ENCODE data around the gene HTR3D.
A peak's percentile ranks its signal among the peaks of the same experiment; 100 is the strongest.

Gene HTR3D

DNA sequence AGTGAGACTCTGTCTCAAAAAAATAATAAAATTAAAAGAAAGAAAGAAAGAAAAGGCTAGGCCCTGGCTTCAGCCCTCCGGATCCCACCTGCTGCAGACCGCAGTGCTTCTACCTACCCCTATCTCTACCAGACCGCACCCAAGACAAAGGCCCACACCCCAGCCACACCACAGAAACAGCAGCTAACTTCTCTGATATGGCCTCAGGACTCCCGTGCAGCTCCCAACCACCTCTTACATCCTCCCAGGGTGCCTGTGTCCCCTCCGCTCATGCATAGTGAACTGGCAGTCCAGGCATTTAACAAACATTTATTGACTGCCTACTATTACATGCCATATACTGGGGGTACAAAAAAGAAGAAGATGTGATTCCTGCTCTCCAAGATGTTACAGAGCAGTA, 14.5 kb downstream of the HTR3D start (continued):
- TF ChIP-seq ZNF19 (tag by site-specific recombination; IDR thresholded peaks at IDR 0.05; ENCODE audit: low read depth), result no peak
- TF ChIP-seq PRDM10 (tag by site-specific recombination; IDR thresholded peaks at IDR 0.05), result no peak
- no peak for TF ChIP-seq ZNF747 (tag by site-specific recombination; IDR thresholded peaks at IDR 0.05)
- TF ChIP-seq ZNF530 (tag by site-specific recombination; IDR thresholded peaks at IDR 0.05; ENCODE audit: low read depth), result no peak
- no peak for TF ChIP-seq SP7 (tag by site-specific recombination; IDR thresholded peaks at IDR 0.05)
- no peak for TF ChIP-seq ZNF239 (tag by site-specific recombination; IDR thresholded peaks at IDR 0.05)
- TF ChIP-seq KLF9 (tag by site-specific recombination; IDR thresholded peaks at IDR 0.05; ENCODE audit: low read depth), result no peak
- TF ChIP-seq ZNF18 (tag by site-specific recombination; IDR thresholded peaks at IDR 0.05), result no peak

DNA sequence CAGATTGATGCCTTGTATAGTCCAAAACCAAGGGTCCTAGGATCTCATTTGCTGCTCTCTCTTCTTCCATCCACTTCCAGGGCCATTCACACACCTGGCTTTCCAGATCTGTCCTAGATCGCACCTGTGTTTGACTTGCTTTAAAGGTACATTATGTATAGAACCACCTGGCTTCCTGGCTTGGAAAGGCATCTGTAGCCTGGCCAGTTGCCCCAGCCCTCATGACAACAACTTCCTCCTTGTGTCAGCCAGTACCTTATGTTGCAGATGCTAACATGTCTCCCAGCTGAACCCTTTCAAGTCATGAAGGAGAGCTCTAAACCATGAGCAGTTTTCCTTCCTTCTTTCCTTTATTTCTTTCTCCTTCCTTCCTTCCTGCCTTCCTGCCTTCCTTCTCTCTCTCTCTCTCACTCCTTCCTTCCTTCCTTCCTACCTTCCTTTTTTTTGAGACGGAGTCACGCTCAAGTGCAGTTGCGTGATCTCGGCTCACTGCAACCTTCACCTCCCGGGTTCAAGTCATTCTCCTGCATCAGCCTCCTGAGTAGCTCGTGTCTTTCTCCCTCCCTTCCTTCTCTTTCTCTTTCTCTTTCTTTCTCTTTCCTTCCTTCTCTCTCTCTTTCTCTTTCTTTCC, 18.8 kb downstream of the HTR3D start:
- POLR2A ChIA-PET, result no interaction called here
- H3K36me3 ChIP-seq (ENCODE audit: control insufficient read depth in 2 of 2, insufficient read depth in 1 of 2, low read length in 2 of 2), result no peaks in the 10 kb centered on the region
- no peaks in the 10 kb centered on the region for H3K9me3 ChIP-seq (ENCODE audit: control insufficient read depth, insufficient read depth, low read depth, low read length)
- H3K4me3 ChIP-seq (ENCODE audit: low read depth, low read length), result no peak overlapping the region
- no peak overlapping the region for H3K27ac ChIP-seq (ENCODE audit: extremely low read depth, low read depth, low read length)
- no peak for TF ChIP-seq ZBTB21 (tag by site-specific recombination; IDR thresholded peaks at IDR 0.05)
- no peak for TF ChIP-seq ZBTB8A (tag by site-specific recombination; IDR thresholded peaks at IDR 0.05)
- TF ChIP-seq ZFP3 (tag by site-specific recombination; IDR thresholded peaks at IDR 0.05; ENCODE audit: low read depth), result no peak
- peak; percentile 87 for TF ChIP-seq ZNF366 (tag by site-specific recombination; conservative IDR thresholded peaks at IDR 0.05)
- no peak for TF ChIP-seq ZNF214 (tag by site-specific recombination; IDR thresholded peaks at IDR 0.05; ENCODE audit: borderline replicate concordance)
- TF ChIP-seq ZNF629 (tag by site-specific recombination; IDR thresholded peaks at IDR 0.05), result no peak
- TF ChIP-seq, protein P1, sequence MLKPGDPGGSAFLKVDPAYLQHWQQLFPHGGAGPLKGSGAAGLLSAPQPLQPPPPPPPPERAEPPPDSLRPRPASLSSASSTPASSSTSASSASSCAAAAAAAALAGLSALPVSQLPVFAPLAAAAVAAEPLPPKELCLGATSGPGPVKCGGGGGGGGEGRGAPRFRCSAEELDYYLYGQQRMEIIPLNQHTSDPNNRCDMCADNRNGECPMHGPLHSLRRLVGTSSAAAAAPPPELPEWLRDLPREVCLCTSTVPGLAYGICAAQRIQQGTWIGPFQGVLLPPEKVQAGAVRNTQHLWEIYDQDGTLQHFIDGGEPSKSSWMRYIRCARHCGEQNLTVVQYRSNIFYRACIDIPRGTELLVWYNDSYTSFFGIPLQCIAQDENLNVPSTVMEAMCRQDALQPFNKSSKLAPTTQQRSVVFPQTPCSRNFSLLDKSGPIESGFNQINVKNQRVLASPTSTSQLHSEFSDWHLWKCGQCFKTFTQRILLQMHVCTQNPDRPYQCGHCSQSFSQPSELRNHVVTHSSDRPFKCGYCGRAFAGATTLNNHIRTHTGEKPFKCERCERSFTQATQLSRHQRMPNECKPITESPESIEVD (tag by site-specific recombination; IDR thresholded peaks at IDR 0.05), result no peak
- TF ChIP-seq PRDM1 (tag by site-specific recombination; IDR thresholded peaks at IDR 0.05), result 0 out of 2 replicates have a peak, but pooled peaks have one; percentile 11
- no peaks in the 10 kb centered on the region for H3K4me1 ChIP-seq (ENCODE audit: control insufficient read depth, insufficient read depth, low read length)
- CTCF ChIA-PET, result no interaction called here

DNA sequence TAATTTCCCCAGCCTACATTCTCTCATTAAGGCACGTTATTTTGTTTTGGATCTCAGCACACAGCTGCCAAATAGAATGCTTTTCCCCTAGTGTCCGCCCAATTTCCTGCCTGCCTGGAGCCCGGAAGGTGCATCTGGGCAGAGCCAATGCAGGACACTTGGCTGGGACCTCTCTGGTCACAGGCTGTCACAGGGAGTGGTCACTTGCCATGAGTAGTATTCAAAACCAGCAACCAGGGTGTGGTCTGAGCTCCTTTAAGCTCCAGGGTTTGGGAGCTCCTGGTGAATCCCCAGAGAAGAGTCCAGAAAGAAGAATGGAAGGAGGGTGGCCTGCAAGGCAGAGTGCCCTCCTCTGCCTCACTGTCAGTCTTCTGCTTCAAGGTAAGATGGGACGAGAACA, 21.2 kb downstream of the HTR3D start, which contains the start of gene HTR3C:
HTR3C (plus strand) TSS at position 281 of the 400 bp plus-strand sequence; CDS start at position 315, 34 bp downstream.
- Histone ChIP-seq H3K9me3 (ENCODE audit: control insufficient read depth, insufficient read depth, low read depth, low read length) (no peaks in the 10 kb centered on the region), H3K36me3 (ENCODE audit: control insufficient read depth in 2 of 2, insufficient read depth in 1 of 2, low read length in 2 of 2) (no peaks in the 10 kb centered on the region), H3K4me1 (ENCODE audit: control insufficient read depth, insufficient read depth, low read length) (no peaks in the 10 kb centered on the region), H3K27ac (ENCODE audit: extremely low read depth, low read depth, low read length) (no peak within 1 kb of the TSS), H3K4me3 (ENCODE audit: low read depth, low read length) (no peak within 1 kb of the TSS)
- ChIA-PET CTCF (no interaction called here), POLR2A (no interaction called here)
- TF ChIP-seq ZFHX2 (tag by site-specific recombination; conservative IDR thresholded peaks at IDR 0.05) (no peak), ZNF701 (tag by site-specific recombination; IDR thresholded peaks at IDR 0.05) (no peak), ZBTB20 (tag by site-specific recombination; IDR thresholded peaks at IDR 0.05) (no peak), ZNF324 (tag by site-specific recombination; IDR thresholded peaks at IDR 0.05) (no peak), ZNF121 (tag by site-specific recombination; IDR thresholded peaks at IDR 0.05) (no peak), ZNF670 (tag by site-specific recombination; IDR thresholded peaks at IDR 0.05; ENCODE audit: low read depth) (no peak), REPIN1 (tag by site-specific recombination; IDR thresholded peaks at IDR 0.05; ENCODE audit: low read depth) (no peak), HOXA7 (CRISPR knock-in tag; IDR thresholded peaks at IDR 0.05; ENCODE audit: borderline replicate concordance) (no peak), ZNF488 (tag by site-specific recombination; IDR thresholded peaks at IDR 0.05) (no peak)

All from HEK293 (cell line).